SJCRH30 (cell line): ENCODE data around the gene KRTAP10-11. TPM values are rescaled to one million over a fixed set of nuclear protein-coding genes. Genes with fewer than 3 reads are reported as not detected.
A peak's percentile ranks its signal among the peaks of the same experiment; 100 is the strongest.

Source experiments
- DNase-seq, 2 experiments: peaks; one replicate each; pipeline ENCODE4 v3.0.0-alpha.2; 2015 to 2020
- H3K27ac ChIP-seq: fragments of 250-450 bp; sonication (Bioruptor Pico); 2 replicates; pipeline ENCODE4 v1.5.1; 2020; ENCODE audit warnings: mild to moderate bottlenecking, moderate library complexity
- H3K27me3 ChIP-seq: fragments of 250-450 bp; sonication (Bioruptor Pico); 2 replicates; pipeline ENCODE4 v1.5.1; 2020; ENCODE audit warnings: mild to moderate bottlenecking, moderate library complexity
- H3K36me3 ChIP-seq: fragments of 250-450 bp; sonication (Bioruptor Pico); 2 replicates; pipeline ENCODE4 v1.5.1; 2020; ENCODE audit warnings: mild to moderate bottlenecking, moderate library complexity
- H3K4me1 ChIP-seq: fragments of 250-450 bp; sonication (Bioruptor Pico); 2 replicates; pipeline ENCODE4 v1.5.1; 2020; ENCODE audit warnings: mild to moderate bottlenecking, moderate library complexity
- H3K4me3 ChIP-seq: fragments of 250-450 bp; sonication (Bioruptor Pico); 2 replicates; pipeline ENCODE4 v1.5.1; 2020; ENCODE audit warnings: mild to moderate bottlenecking, moderate library complexity
- H3K9me3 ChIP-seq: fragments of 250-450 bp; sonication (Bioruptor Pico); replicated peaks from 2 replicates; pipeline ENCODE4 v1.5.1; 2020; ENCODE audit warnings: mild to moderate bottlenecking, moderate library complexity
- total RNA-seq: library from RNA; depleted of rRNA; stranded (reverse); fragments of >200 nt; shearing (Covaris generic); gene quantifications from 2 replicates; pipeline ENCODE4 v1.2.3, GENCODE V29; 2014

KRTAP10-11 gene
- total RNA-seq, 1 experiment from 2014 or later, result not detected

DNA sequence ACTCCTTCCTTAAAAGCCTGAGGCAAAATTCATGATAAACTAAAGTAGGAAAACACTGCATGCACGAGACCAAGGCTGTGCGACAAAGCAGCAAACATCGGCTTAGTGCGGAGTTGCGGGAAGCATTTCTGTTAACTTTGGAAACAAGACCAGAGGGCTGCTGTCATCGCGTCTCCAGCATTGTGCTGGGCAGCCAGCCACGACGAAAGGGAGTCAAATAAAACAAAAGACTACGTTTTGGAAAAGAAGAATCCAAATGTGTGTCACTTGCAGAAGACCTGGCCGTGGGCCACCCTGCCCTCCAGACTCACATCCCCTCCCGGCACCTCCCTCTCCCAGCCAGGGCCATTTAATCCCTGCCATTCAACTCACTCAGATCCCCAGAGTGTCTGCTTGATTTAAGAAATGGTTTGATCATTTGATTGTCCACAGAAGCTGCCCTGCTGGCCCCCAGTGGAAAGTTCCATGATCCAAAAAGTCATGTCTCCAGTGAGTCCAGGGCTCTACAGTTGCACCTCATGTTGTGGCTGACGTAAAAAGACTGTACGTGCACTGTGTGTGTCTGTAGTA, 2.4 kb upstream of the KRTAP10-11 start:
- no peaks in the 10 kb centered on the region; the same call in 1 of the 2 replicates for H3K9me3 ChIP-seq
- H3K36me3 ChIP-seq, result no peaks in the 10 kb centered on the region
- no peak overlapping the region for H3K27ac ChIP-seq
- no peak for DNase-seq
- no peaks in the 10 kb centered on the region for H3K27me3 ChIP-seq
- no peak overlapping the region for H3K4me3 ChIP-seq
- H3K4me1 ChIP-seq, result peaks cover 17% of the 10 kb centered on the region

DNA sequence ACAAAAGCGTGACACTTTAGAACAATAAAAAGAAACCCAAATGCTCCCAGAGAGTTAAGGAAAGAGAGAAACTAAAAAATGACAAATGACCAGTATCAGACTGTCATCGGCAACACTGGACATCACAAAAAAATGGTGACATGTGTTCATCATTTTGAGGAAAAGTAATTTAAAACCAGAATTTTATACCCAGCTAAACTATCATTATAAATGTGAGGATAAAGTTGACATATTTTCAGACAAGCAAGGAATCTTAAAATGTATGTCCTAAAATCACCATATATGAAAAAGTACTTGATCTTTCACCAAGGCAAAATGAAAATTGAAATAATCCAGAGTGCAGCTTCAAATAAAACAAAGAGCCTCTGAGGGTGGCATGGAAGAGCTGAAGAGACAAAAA, 1.3 kb upstream of the KRTAP10-11 start:
- no peaks in the 10 kb centered on the region; the same call in 1 of the 2 replicates for H3K9me3 ChIP-seq
- H3K4me3 ChIP-seq, result no peak overlapping the region
- no peaks in the 10 kb centered on the region for H3K36me3 ChIP-seq
- no peak for DNase-seq
- no peaks in the 10 kb centered on the region for H3K27me3 ChIP-seq
- peaks cover 19% of the 10 kb centered on the region for H3K4me1 ChIP-seq
- H3K27ac ChIP-seq, result no peak overlapping the region

DNA sequence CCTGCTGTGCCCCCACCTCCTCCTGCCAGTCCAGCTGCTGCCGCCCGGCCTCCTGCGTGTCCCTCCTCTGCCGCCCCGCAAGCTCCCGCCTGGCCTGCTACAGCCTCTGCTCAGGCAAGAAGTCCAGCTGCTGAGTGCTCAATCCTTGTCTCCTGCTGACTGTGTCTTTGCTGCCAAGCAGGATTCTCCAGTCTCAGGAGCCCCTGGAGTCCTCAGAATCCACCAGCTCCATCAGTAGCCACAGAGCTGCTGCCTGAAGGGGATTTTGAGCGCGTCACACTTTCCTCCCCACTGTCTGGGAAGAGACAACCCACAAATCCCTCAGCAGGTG, 973 bp downstream of the KRTAP10-11 start:
- Histone ChIP-seq H3K27ac (no peak overlapping the region), H3K9me3 (no peaks in the 10 kb centered on the region; the same call in 1 of the 2 replicates), H3K27me3 (no peaks in the 10 kb centered on the region), H3K4me3 (no peak overlapping the region), H3K4me1 (peaks cover 19% of the 10 kb centered on the region), H3K36me3 (no peaks in the 10 kb centered on the region)
- peak; percentile 45 to 64 for DNase-seq

DNA sequence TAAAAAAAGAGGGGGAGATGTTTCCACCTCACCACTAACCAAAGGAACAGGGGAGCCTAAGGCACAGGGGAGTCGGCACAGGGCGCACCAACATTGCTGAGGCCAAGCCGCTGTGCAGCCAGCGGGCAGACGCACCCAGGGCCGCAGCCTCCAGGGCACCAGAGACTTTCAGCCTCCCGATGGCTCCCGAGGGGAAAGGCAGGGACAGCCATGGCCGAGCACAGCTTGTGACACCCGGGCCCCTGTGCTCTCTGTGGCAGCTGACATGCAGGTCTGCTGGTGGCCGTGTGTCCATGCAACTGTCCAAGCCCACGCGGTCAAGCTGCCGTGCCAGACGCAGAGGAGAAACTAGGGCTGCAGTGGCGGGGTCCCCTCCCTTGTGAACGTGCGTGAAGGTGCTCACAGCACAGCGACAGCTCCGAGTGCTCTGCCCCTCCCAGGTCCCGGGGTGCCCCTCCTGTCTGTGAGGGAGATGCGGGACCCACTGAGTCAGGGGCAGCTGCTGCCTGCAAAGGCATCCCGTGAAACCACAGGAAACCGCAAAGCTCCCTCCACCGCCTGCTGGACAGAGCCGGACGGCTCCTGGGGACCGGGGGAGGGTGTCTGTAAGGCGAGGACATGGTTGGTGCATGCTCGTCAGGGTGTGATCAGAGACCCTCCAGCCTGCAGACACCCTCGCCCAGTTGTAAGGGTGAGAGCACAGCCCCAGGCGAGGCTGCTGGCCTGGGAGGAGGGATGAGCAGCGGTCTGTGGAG, 2.5 kb downstream of the KRTAP10-11 start:
- H3K27ac ChIP-seq, result no peak overlapping the region
- H3K36me3 ChIP-seq, result no peaks in the 10 kb centered on the region
- no peaks in the 10 kb centered on the region for H3K27me3 ChIP-seq
- H3K4me3 ChIP-seq, result no peak overlapping the region
- H3K9me3 ChIP-seq, result no peaks in the 10 kb centered on the region; the same call in 1 of the 2 replicates
- DNase-seq, result peak; percentile 41 to 42
- H3K4me1 ChIP-seq, result peaks cover 19% of the 10 kb centered on the region

DNA sequence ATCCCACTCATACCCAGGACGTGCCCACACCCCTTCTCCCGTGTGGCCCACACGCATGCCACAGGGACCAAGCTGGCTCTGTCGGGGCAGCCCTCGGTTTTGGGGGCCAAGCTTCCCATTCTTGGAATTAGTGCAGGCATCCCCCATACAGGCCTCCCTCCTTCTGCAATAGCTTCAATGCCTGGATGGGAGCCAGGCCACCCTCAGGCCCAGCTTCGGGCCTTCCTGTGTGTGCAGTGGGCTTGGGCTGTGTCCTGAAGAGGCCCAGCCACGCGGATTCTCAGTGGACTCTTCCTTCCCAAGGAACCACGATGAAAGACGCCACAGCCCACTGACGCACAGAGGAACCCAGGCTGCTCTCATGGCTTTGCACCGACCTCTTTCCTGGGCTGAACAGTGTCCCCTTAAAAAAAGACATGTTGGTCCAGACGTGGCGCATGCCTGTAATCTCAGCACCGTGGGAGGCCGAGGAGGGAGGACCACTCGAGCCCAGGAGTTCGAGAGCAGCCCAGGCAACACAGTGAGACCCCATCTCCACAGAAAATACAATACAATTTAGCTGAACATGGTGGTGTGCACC, 3.4 kb downstream of the KRTAP10-11 start:
- Histone ChIP-seq H3K9me3 (no peaks in the 10 kb centered on the region), H3K4me1 (peaks cover 19% of the 10 kb centered on the region), H3K27ac (no peak overlapping the region), H3K36me3 (no peaks in the 10 kb centered on the region), H3K27me3 (no peaks in the 10 kb centered on the region), H3K4me3 (no peak overlapping the region)
- no peak for DNase-seq

DNA sequence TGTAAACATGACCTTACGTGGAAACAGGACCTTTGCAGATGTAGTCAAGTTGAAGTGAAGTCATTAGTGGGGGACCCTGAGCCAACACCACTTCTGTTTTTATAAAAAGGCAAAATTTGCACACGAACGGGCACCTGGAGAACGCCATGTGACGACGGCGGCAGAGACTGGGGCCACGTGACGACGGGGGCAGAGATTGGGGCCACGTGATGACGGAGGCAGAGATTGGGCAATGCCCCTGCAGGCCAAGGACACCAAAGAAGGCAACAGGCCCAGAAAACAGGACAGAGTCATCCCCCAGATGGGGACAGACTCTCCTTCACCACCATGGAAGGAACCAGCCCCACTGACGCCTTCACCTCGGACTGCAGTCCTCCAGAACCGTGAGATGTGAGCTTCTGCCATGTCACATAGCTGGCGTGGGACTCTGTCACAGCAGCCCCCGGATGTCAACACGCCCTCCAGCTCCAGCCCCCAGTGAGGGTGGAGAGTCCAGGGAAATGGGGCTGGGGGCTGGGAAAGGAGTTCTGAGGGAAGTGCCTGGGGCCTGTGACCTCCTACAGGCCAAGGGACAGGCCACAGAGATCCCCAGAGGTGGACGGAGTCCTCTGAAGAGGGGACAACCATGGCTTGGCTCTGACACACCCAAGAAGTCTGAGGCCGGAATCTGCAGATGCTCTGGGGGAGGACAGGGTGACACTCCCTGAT, 4.2 kb downstream of the KRTAP10-11 start:
- Histone ChIP-seq H3K27me3 (no peaks in the 10 kb centered on the region), H3K4me1 (peaks cover 19% of the 10 kb centered on the region), H3K4me3 (no peak overlapping the region), H3K36me3 (no peaks in the 10 kb centered on the region), H3K9me3 (no peaks in the 10 kb centered on the region), H3K27ac (no peak overlapping the region)
- no peak for DNase-seq

DNA sequence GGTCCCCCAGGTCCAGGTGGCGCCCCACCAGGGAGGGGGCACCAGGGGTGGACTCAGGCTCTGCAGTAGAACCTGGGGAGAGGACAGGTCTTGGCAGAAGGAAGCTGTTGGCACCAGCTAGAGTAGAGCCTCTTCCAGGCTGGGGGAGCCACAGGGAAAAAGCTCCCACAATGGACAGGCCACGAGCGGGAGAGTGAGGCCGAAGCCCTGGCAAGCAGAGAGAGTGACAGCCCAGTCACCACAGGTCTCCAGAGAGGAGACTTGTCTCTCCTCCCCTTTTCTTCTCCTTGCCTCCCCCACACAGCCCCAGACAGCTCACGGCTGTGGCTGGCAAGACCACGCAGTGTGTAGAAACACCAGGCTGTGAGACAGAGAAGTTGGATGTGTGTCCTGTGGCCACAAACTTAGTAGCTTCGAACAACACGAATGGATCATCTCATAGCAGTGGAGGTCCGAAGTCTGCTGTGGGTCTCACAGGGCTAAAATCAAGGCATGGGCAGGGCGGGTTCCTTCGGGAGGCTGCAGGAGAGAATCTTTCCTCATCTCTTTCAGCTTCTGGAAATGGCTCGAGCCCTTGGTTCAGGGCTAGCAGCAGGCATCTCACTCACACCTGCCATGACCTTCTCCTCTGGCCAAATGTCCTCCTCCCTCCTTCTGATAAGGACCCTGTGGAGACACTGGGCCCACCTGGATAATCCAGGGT, 4.9 kb downstream of the KRTAP10-11 start:
- Histone ChIP-seq H3K27me3 (no peaks in the 10 kb centered on the region), H3K9me3 (peaks cover 1% of the 10 kb centered on the region; the same call in 1 of the 2 replicates), H3K36me3 (no peaks in the 10 kb centered on the region), H3K4me1 (peaks cover 19% of the 10 kb centered on the region), H3K4me3 (no peak overlapping the region), H3K27ac (no peak overlapping the region)
- DNase-seq, result no peak

DNA sequence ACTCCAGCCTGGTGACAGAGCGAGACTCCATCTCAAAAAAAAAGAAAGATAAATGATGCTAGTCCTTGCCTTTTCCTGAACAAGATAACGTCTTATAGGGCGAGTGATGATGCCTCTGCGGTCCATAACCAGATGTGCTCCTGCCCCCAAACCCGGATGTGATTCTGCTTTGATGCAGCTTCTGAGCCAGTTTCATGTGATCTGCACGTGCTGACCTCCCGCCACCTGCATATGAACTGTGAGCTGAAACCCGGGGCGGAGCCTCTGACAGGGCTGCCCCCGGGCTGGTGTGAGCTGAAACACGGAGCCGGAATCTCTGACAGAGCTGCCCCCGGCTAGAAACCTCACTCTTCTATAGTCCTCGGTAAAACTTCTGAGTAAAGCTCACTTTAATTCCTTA, 6.9 kb downstream of the KRTAP10-11 start:
- Histone ChIP-seq H3K4me3 (no peak overlapping the region), H3K27ac (no peak overlapping the region), H3K9me3 (peaks cover 6% of the 10 kb centered on the region; the same call in 1 of the 2 replicates), H3K27me3 (no peaks in the 10 kb centered on the region), H3K36me3 (no peaks in the 10 kb centered on the region), H3K4me1 (peaks cover 9% of the 10 kb centered on the region; the same call in 1 of the 2 replicates)
- no peak for DNase-seq

DNA sequence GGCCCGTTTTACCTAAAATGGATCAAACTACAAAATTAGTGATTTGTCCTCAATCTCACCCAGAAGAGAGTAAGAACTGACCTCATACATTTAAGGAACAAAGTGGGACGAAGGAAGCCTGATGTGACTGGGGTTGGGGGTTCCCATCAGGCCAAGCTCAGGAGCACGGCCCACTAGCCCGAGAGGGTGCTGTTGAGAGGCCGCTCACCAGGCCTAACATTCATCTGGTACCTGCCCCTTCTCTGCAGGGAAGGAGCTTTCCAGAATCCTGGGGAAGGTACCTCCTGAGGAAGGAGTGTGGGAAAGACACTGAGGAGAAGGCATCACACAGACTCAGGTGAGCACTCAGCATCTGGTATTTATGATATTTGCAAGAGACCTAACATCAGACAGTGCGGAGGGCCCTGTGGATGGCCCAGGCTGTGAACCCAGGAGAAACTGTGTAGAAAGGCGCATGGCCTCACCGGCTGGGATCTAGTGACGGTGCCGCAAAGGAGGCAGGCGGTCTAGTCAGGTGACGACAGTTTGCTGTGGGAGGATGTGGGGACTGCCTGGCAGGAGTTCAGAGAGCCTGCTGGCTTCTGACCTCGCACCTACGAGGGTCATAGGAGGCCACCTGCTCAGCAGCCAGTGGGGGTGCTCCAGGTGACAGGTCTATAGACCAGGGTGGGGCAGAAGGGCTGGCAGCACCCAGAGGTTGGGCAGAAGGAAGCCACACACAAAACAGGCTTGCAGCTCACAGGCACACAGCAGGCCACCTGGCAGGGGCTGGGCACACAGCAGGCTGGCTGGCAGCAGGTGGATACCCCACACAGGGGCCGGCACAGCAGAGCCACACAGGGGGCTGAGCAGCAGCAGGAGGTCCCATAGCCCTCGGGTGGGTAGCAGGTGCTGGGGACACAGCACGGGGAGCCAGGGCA, 7.7 kb downstream of the KRTAP10-11 start:
- Histone ChIP-seq H3K36me3 (no peaks in the 10 kb centered on the region), H3K27ac (no peak overlapping the region), H3K4me1 (peaks cover 1% of the 10 kb centered on the region; the same call in 1 of the 2 replicates), H3K27me3 (no peaks in the 10 kb centered on the region), H3K4me3 (no peak overlapping the region), H3K9me3 (peaks cover 6% of the 10 kb centered on the region; the same call in 1 of the 2 replicates)
- no peak for DNase-seq

DNA sequence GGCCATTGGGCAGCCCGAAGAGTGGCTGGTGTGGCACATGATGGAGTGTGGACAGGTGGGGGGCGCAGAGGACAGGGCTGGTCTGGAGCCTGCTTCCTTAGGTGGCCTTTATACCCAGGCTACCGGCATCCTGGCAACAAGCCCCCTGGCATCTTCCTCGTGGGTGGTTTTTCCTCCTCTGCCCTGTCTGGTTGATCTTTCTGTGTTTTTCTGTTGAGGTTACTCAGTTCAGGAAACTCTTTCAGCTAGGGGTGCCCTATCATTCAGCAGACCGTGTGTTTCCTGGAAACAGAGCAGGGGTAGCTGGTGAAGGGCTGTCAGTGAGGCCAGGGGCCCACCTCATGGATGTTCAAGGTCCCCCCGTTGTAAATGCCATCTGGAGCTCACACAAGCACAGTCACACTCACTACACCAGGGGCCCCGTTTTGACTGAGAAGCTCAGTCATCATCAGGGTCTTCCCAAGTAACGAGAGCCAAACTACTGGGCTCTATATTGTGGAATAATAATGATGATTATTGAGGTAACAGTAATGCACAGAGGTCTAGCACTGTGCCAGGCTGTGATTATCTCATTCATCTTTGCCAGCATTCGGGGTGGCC, 8.5 kb downstream of the KRTAP10-11 start, which contains the start of gene KRTAP12-4:
Gene KRTAP12-4 (minus strand): TSS at position 84 of the 600 bp plus-strand sequence. CDS start 45 bp downstream, at position 39.
- no peak within 1 kb of the TSS for H3K27ac ChIP-seq
- no peak within 1 kb of the TSS for H3K4me3 ChIP-seq
- H3K36me3 ChIP-seq, result no peaks in the 10 kb centered on the region
- no peaks in the 10 kb centered on the region for H3K27me3 ChIP-seq
- peaks cover 6% of the 10 kb centered on the region; the same call in 1 of the 2 replicates for H3K9me3 ChIP-seq
- DNase-seq, result no peak
- no peaks in the 10 kb centered on the region for H3K4me1 ChIP-seq

DNA sequence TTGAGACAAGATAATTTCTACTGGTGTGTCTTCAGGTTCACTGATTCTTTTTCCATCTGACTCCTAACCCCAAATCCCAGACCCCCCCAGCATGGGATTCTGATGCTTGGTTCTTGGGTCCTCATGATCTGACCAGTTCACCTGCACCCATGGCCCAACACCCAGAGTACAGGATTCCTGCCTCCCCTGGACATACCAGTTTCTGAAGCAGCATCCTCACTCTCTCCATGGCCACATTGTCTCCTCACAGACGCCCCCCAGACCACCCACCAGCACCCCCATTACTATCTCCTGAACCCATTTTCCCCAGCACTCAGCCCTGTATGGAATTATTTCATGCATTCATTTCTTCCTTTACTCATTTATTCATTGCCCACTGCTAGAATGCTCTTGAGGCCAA, 10.7 kb downstream of the KRTAP10-11 start:
- no peaks in the 10 kb centered on the region for H3K36me3 ChIP-seq
- no peaks in the 10 kb centered on the region for H3K4me1 ChIP-seq
- H3K9me3 ChIP-seq, result peaks cover 6% of the 10 kb centered on the region; the same call in 1 of the 2 replicates
- H3K4me3 ChIP-seq, result no peak overlapping the region
- no peak overlapping the region for H3K27ac ChIP-seq
- no peak for DNase-seq
- no peaks in the 10 kb centered on the region for H3K27me3 ChIP-seq

DNA sequence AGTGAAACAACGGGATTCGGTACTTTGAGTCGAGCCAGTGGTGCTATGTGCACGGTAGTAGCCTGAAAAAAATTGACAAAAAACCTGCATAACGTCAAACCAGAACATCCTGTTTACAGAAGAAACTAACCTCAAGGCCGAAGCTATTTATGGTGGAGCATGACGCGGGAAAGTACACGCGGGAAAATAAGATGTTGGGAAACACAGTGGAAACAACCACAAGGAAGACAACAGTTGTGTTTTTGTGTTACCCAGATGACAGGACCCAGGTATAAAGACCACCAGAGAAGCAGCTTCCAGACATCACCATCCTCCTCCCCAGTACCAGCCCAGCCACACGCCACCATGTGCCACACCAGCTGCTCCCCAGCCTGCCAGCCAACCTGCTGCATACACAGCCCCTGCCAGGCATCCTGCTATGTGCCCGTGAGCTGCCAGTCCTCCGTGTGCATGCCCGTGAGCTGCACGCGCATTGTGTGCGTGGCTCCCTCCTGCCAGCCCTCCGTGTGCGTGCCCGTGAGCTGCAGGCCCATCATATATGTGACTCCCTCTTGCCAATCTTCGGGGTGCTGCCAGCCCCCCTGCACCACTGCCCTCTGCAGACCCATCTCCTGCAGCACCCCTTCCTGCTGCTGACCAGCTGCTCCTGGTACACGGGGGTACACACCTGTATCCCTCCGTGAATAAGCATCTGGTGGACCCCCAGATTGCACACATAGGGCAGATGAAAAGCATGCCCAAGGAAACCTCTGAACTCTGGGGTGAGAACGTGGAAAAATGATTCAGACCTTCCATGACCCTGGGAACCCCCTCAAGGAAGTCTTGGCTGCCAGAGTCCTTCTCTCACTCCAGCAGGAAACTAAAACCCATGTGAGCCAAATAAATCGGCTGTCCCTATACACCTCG, 11.7 kb downstream of the KRTAP10-11 start, which contains the start of gene KRTAP12-3:
Gene KRTAP12-3 (plus strand): TSS at position 298 of the 906 bp plus-strand sequence. CDS start 48 bp downstream, at position 346.
- H3K4me1 ChIP-seq, result no peaks in the 10 kb centered on the region
- H3K4me3 ChIP-seq, result no peak within 1 kb of the TSS
- peaks cover 6% of the 10 kb centered on the region; the same call in 1 of the 2 replicates for H3K9me3 ChIP-seq
- no peaks in the 10 kb centered on the region for H3K27me3 ChIP-seq
- DNase-seq, result no peak
- no peak within 1 kb of the TSS for H3K27ac ChIP-seq
- H3K36me3 ChIP-seq, result no peaks in the 10 kb centered on the region
